Neural progenitor cell (in vitro differentiated cells): ENCODE measurements around the gene SFPQ. TPM values are rescaled to one million over a fixed set of nuclear protein-coding genes. Genes with fewer than 3 reads are reported as not detected.

Experiments used
- DNase-seq: peaks from one replicate; pipeline ENCODE4 v3.0.0-alpha.2; 2016; ENCODE audit warnings: low spot score
- H2AFZ ChIP-seq: fragments of 200-600 bp; sonication (generic); replicated peaks from 2 replicates; pipeline ENCODE4 v1.6.1; 2016; ENCODE audit warnings: antibody characterized with exemption
- H3F3A ChIP-seq: fragments of 200-600 bp; sonication (generic); 2 replicates; pipeline ENCODE4 v1.6.1; 2016; ENCODE audit warnings: antibody characterized with exemption, low read depth
- H3K27ac ChIP-seq: fragments of 200-600 bp; sonication (generic); 2 replicates; pipeline ENCODE4 v1.5.1; 2016; ENCODE audit warnings: mild to moderate bottlenecking
- H3K27me3 ChIP-seq: fragments of 200-600 bp; sonication (generic); 2 replicates; pipeline ENCODE4 v1.6.1; 2016; ENCODE audit warnings: mild to moderate bottlenecking, moderate library complexity
- H3K36me3 ChIP-seq: fragments of 200-600 bp; sonication (generic); 2 replicates; pipeline ENCODE4 v1.5.1; 2016
- H3K4me1 ChIP-seq: fragments of 200-600 bp; sonication (generic); 2 replicates; pipeline ENCODE4 v1.6.1; 2016; ENCODE audit warnings: mixed run types
- H3K4me2 ChIP-seq: fragments of 200-600 bp; sonication (generic); 2 replicates; pipeline ENCODE4 v1.6.1; 2016
- H3K4me3 ChIP-seq: fragments of 200-600 bp; sonication (generic); 2 replicates; pipeline ENCODE4 v1.5.1; 2016
- H3K79me2 ChIP-seq: fragments of 200-600 bp; sonication (generic); 2 replicates; pipeline ENCODE4 v1.6.1; 2016; ENCODE audit warnings: low read depth
- H3K9ac ChIP-seq: fragments of 200-600 bp; sonication (generic); 2 replicates; pipeline ENCODE4 v1.6.1; 2016
- H3K9me3 ChIP-seq: fragments of 200-600 bp; sonication (generic); 2 replicates; pipeline ENCODE4 v1.5.1; 2016; ENCODE audit warnings: low read depth
- H4K20me1 ChIP-seq: fragments of 200-600 bp; sonication (generic); 2 replicates; pipeline ENCODE4 v1.6.1; 2016; ENCODE audit warnings: low read depth
- H3K27ac Mint-ChIP-seq: 3 replicates; pipeline ENCODE4 v1.8.0; 2021; ENCODE audit warnings: mixed read lengths
- H3K27me3 Mint-ChIP-seq: 2 replicates; pipeline ENCODE4 v1.8.0; 2022; ENCODE audit warnings: low read depth, mild to moderate bottlenecking, inconsistent platforms, moderate library complexity, mixed read lengths; ENCODE audit not compliant: insufficient read depth
- H3K36me3 Mint-ChIP-seq: 3 replicates; pipeline ENCODE4 v1.8.0; 2021; ENCODE audit warnings: mixed read lengths
- H3K4me1 Mint-ChIP-seq: 3 replicates; pipeline ENCODE4 v1.8.0; 2021; ENCODE audit warnings: mixed read lengths
- H3K4me3 Mint-ChIP-seq: 3 replicates; pipeline ENCODE4 v1.8.0; 2021; ENCODE audit warnings: mild to moderate bottlenecking, moderate library complexity, mixed read lengths
- H3K9me3 Mint-ChIP-seq: 3 replicates; pipeline ENCODE4 v1.8.0; 2020; ENCODE audit warnings: mixed read lengths
- CTCF ChIP-seq: fragments of 200-600 bp; sonication (generic); IDR thresholded peaks from 2 replicates; pipeline ENCODE4 v1.5.1; 2017; ENCODE audit warnings: antibody characterized with exemption, mild to moderate bottlenecking
- EZH2 ChIP-seq: fragments of 200-600 bp; sonication (generic); IDR thresholded peaks from 2 replicates; pipeline ENCODE4 v1.6.1; 2017; ENCODE audit warnings: antibody characterized with exemption, mild to moderate bottlenecking, moderate library complexity
- EZH2phosphoT487 ChIP-seq: fragments of 200-600 bp; sonication (generic); IDR thresholded peaks from 2 replicates; pipeline ENCODE4 v1.6.1; 2017; ENCODE audit warnings: antibody characterized with exemption
- total RNA-seq: library from RNA; depleted of rRNA; stranded (reverse); fragments of >200 nt; gene quantifications from 2 replicates; pipeline ENCODE4 v1.2.3, GENCODE V29; 2015; ENCODE audit warnings: low replicate concordance

The SFPQ gene
- total RNA-seq, 1 donor from 2014 or later: 438 TPM

DNA sequence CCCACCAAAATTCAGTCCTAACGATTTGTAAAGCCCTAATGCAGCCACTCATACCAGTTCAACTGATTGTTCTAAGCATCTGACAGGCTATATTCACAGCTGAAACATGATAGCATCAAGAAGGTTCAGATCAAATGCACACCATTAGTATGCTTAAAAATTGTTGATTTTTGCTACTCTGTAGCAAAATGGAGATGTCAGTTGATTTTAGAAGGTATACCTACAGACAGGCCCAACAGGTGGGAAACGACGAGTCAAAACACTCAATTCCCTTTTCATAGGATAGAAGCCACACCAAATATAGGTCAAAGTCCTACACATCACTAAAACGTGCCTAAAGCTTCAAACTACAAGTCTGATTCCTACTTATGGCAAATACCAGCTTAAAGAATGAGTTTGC is 6.7 kb downstream of the SFPQ start:
- H3K9me3 Mint-ChIP-seq: no peaks in the 10 kb centered on the region
- Histone ChIP-seq H3K4me1 (peaks cover 34% of the 10 kb centered on the region), H3F3A (peaks cover 91% of the 10 kb centered on the region), H3K36me3 (peaks cover 78% of the 10 kb centered on the region), H3K27ac (no peak overlapping the region), H3K9me3 (no peaks in the 10 kb centered on the region), H3K79me2 (peaks cover 100% of the 10 kb centered on the region), H3K4me2 (peak overlapping the region; percentile 91), H3K4me3 (peak overlapping the region; percentile 10), H3K27me3 (no peaks in the 10 kb centered on the region), H2AFZ (no peak overlapping the region), H3K9ac (no peak overlapping the region), H4K20me1 (peaks cover 100% of the 10 kb centered on the region)
- H3K27me3 Mint-ChIP-seq: peaks cover 2% of the 10 kb centered on the region
- no peak overlapping the region for H3K27ac Mint-ChIP-seq
- H3K36me3 Mint-ChIP-seq: peaks cover 73% of the 10 kb centered on the region
- peaks cover 56% of the 10 kb centered on the region for H3K4me1 Mint-ChIP-seq
- peak overlapping the region; percentile 55 for H3K4me3 Mint-ChIP-seq
- DNase-seq: no peak
- TF ChIP-seq CTCF: no peak
- TF ChIP-seq EZH2: no peak
- TF ChIP-seq EZH2phosphoT487: no peak

- Histone ChIP-seq H2AFZ (no peak overlapping the region), H3K27me3 (no peaks in the 10 kb centered on the region), H3K9me3 (no peaks in the 10 kb centered on the region), H4K20me1 (peaks cover 100% of the 10 kb centered on the region), H3K4me1 (peaks cover 29% of the 10 kb centered on the region), H3K9ac (no peak overlapping the region), H3K4me2 (peak overlapping the region; percentile 16), H3F3A (peaks cover 91% of the 10 kb centered on the region), H3K36me3 (peaks cover 74% of the 10 kb centered on the region), H3K27ac (no peak overlapping the region), H3K79me2 (peaks cover 100% of the 10 kb centered on the region), H3K4me3 (peak overlapping the region; percentile 10)
- Mint-ChIP-seq H3K36me3 (peaks cover 70% of the 10 kb centered on the region), H3K4me1 (peaks cover 48% of the 10 kb centered on the region), H3K27ac (no peak overlapping the region), H3K9me3 (no peaks in the 10 kb centered on the region), H3K4me3 (no peak overlapping the region), H3K27me3 (peaks cover 2% of the 10 kb centered on the region)
- TF ChIP-seq CTCF (no peak), EZH2 (no peak)
- no peak for DNase-seq
Observed at GRCh38 chr1:35185200-35185599, 7.7 kb downstream of the SFPQ start.

DNA sequence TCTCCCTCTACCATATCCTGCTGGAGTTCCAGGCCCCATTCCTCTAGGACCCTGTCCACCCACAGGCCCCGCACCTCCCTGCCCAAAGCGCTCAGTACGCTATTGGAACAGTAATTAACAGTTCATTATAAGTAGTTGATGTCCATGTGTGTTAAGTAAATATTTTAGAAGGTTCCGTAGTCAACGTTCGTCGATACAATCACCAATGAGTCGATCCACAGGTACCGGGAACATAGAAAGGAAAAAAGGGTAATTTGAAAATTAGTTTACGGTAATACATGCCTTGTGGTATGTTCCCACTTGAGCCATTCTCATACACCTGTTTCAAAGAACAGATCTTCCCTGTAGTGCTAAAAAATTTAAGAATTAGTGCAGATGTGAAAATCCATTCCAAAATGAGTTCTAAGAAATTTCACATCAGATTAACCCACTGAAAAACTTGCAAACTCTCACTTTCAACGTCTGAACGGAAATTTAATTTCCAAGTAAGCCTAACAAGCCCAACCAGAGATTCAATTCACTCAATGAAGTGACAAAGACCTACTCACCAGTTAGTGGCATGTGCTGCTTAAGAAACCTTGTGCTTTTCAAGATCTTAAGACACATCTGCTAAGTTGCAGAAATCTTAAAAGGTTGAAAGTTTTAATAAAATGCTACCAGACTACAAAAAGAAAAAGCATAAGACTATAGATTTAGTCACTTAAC is 8.3 kb downstream of the SFPQ start:
- Histone ChIP-seq H4K20me1 (peaks cover 100% of the 10 kb centered on the region), H3K4me2 (peak overlapping the region; percentile 16)
- peaks cover 45% of the 10 kb centered on the region for H3K4me1 Mint-ChIP-seq

More for the DNA sequence above, 8.3 kb downstream of the SFPQ start:
- no peak for DNase-seq
- TF ChIP-seq EZH2 (no peak), CTCF (no peak), EZH2phosphoT487 (no peak)
- Histone ChIP-seq H2AFZ (no peak overlapping the region), H3K4me1 (peaks cover 23% of the 10 kb centered on the region), H3K27me3 (no peaks in the 10 kb centered on the region), H3K27ac (no peak overlapping the region), H3K9ac (no peak overlapping the region), H3K9me3 (no peaks in the 10 kb centered on the region), H3K4me3 (no peak overlapping the region), H3F3A (peaks cover 95% of the 10 kb centered on the region), H3K36me3 (peaks cover 71% of the 10 kb centered on the region), H3K79me2 (peaks cover 100% of the 10 kb centered on the region)
- H3K36me3 Mint-ChIP-seq: peaks cover 68% of the 10 kb centered on the region
- H3K27ac Mint-ChIP-seq: no peak overlapping the region
- no peaks in the 10 kb centered on the region for H3K9me3 Mint-ChIP-seq
- H3K27me3 Mint-ChIP-seq: peaks cover 2% of the 10 kb centered on the region
- no peak overlapping the region for H3K4me3 Mint-ChIP-seq
